RWPE1 (cell line): ENCODE data around the gene BIRC5.
A peak's percentile ranks its signal among the peaks of the same experiment; 100 is the strongest.

Source experiments
- CTCF ChIA-PET: fragments of 350-600 bp; sonication (Branson Sonifier 250); formaldehyde crosslinking; extraction: SDS; loops from one replicate; lab custom pipeline; 2021; lab: Yijun Ruan, JAX
- POLR2A ChIA-PET: fragments of 400-600 bp; formaldehyde crosslinking; extraction: SDS; loops from one replicate; lab custom pipeline; 2020; ENCODE audit warnings: antibody characterized with exemption; ENCODE audit not compliant: low non-redundant PET; lab: Yijun Ruan, JAX
- DNase-seq: peaks from one replicate; pipeline ENCODE4 v3.0.0; 2012; ENCODE audit warnings: low spot score
- H3K27ac ChIP-seq: fragments of 450-650 bp; 2 replicates; pipeline ENCODE4 v1.5.1; 2017
- CTCF ChIP-seq: fragments of 450-650 bp; conservative IDR thresholded peaks from 2 replicates; pipeline ENCODE4 v1.5.1; 2017; ENCODE audit warnings: low read depth, mild to moderate bottlenecking

Gene BIRC5

GRCh38 chr17:78223061-78223460, 9.0 kb downstream of the BIRC5 start:
- POLR2A ChIA-PET = no interaction called here
- H3K27ac ChIP-seq = peak overlapping the region; percentile 24
- DNase-seq = no peak
- CTCF ChIA-PET = interaction anchor here (1.3 kb wide), 1 partner anchor 28 kb away, joined by 6 read pairs; no protein-coding TSS in a partner anchor
- no peak for TF ChIP-seq CTCF

- peak overlapping the region; percentile 24 for H3K27ac ChIP-seq
- ChIA-PET CTCF (interaction anchor here (1.3 kb wide), 1 partner anchor 27 kb away, joined by 6 read pairs; no protein-coding TSS in a partner anchor), POLR2A (no interaction called here)
Measured at GRCh38 chr17:78223765-78224164, 9.7 kb downstream of the BIRC5 start.

GRCh38 chr17:78224231-78225087, 10.4 kb downstream of the BIRC5 start:
- TF ChIP-seq CTCF = no peak
- peak overlapping the region; percentile 44 for H3K27ac ChIP-seq
- no peak for DNase-seq
- CTCF ChIA-PET = no interaction called here
- POLR2A ChIA-PET = no interaction called here

More at GRCh38 chr17:78223765-78224164, 9.7 kb downstream of the BIRC5 start:
- no peak for TF ChIP-seq CTCF
- no peak for DNase-seq

GRCh38 chr17:78225088-78225865, 11.2 kb downstream of the BIRC5 start:
- POLR2A ChIA-PET = interaction anchor here (0.6 kb wide), 1 partner anchor 27 kb away, joined by 3 read pairs; no protein-coding TSS in a partner anchor

GRCh38 chr17:78226055-78226758, 12.2 kb downstream of the BIRC5 start:
- DNase-seq = no peak
- CTCF ChIA-PET = interaction anchor here (0.6 to 1.4 kb wide), 3 partner anchors 13 to 1045 kb away, joined by 3 to 7 read pairs (median 5); no protein-coding TSS in a partner anchor
- POLR2A ChIA-PET = interaction anchor here (0.6 kb wide), 1 partner anchor 28 kb away, joined by 3 read pairs; no protein-coding TSS in a partner anchor
- TF ChIP-seq CTCF = no peak
- H3K27ac ChIP-seq = peak overlapping the region; percentile 12; the same call in 1 of the 2 replicates

More at GRCh38 chr17:78225088-78225865, 11.2 kb downstream of the BIRC5 start:
- no peak for DNase-seq
- H3K27ac ChIP-seq = peak overlapping the region; percentile 44
- no peak for TF ChIP-seq CTCF
- CTCF ChIA-PET = interaction anchor here (0.8 kb wide), 1 partner anchor 26 kb away, joined by 3 read pairs; no protein-coding TSS in a partner anchor
